OCI-LY1 (cell line): ENCODE measurements around the gene MTOR.

Experiments
- CTCF ChIP-seq: fragments of 200-600 bp; sonication (generic), shearing (Covaris generic); IDR thresholded peaks from 2 replicates; pipeline ENCODE4 v1.5.1; 2017; ENCODE audit warnings: mild to moderate bottlenecking, antibody characterized with exemption, low read length, moderate library complexity, mixed read lengths
- EZH2 ChIP-seq: fragments of 200-600 bp; sonication (generic), shearing (Covaris generic); IDR thresholded peaks from 2 replicates; pipeline ENCODE4 v1.8.0; 2017; ENCODE audit warnings: borderline replicate concordance, mixed run types, mild to moderate bottlenecking, antibody characterized with exemption, low read length, moderate library complexity, mixed read lengths

DNA sequence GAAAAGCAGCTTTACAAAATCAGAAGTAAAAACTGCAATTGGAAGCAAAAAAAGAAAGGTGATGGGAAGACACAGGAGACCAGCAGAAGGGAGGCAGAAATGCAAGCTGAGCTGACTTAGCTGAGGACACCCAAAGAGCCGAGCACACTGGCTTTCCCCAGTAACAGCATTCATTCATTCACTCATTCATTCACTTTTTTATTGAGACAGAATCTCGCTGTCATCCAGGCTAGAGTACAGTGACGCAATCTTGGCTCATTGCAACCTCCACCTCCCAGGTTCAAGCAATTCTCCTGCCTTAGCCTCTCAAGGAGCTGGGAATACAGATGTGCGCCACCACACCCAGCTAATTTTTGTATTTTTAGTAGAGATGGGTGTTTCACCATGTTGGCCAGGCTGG is 65.0 kb downstream of the MTOR start:
- TF ChIP-seq CTCF = no peak
- no peak for TF ChIP-seq EZH2
